ENCODE measurements around the gene FCRLB.

GRCh38 chr1:161747801-161748200 is 26.5 kb downstream of the FCRLB start:
- TF ChIP-seq CTCF (IDR thresholded peaks at IDR 0.05; ENCODE audit: insufficient read depth, low read length, poor library complexity, severe bottlenecking) (no peak), EZH2phosphoT487 (conservative IDR thresholded peaks at IDR 0.05; ENCODE audit: low read length) (no peak)
